Adrenal gland (tissue), 5 donors: ENCODE measurements around the gene RFX7.

Experiments
- CTCF ChIP-seq, 6 experiments: fragments of 450-650 bp in 4 of 6; fragments of 200-600 bp in 2 of 6; sonication (generic) in 1 of 6; IDR thresholded peaks; 1 replicate in 5 of 6; 2 replicates in 1 of 6; pipeline versions ENCODE4 v1.5.1 to v1.8.0; 2016 to 2021; ENCODE audit warnings: antibody characterized with exemption in 6 of 6, mild to moderate bottlenecking in 2 of 6, moderate library complexity in 1 of 6
- POLR2A ChIP-seq, 2 donors: fragments of 450-650 bp; IDR thresholded peaks; one replicate each; pipeline ENCODE4 v1.6.1; 2017; ENCODE audit warnings: antibody characterized with exemption in 2 of 2, mild to moderate bottlenecking in 2 of 2, moderate library complexity in 1 of 2
- donor health status: DM: no; HTN: no; CAD: no.

GRCh38 chr15:56095406-56095805 is 148.3 kb downstream of the RFX7 start:
- no peak for TF ChIP-seq POLR2A (IDR thresholded peaks at IDR 0.05)
- TF ChIP-seq CTCF (IDR thresholded peaks at IDR 0.05) = no peak
